Hepatocyte (in vitro differentiated cells): ENCODE measurements around the gene TMEM176A. TPM values are rescaled to one million over a fixed set of nuclear protein-coding genes. Genes with fewer than 3 reads are reported as not detected.

Experiments
- DNase-seq: peaks from one replicate; pipeline ENCODE4 v3.0.0-alpha.2; 2016; ENCODE audit warnings: low spot score
- H2AFZ ChIP-seq: fragments of 200-600 bp; sonication (generic); 2 replicates; pipeline ENCODE4 v1.6.0; 2016; ENCODE audit warnings: antibody characterized with exemption, mild to moderate bottlenecking
- H3K27ac ChIP-seq: fragments of 200-600 bp; sonication (generic); 2 replicates; pipeline ENCODE4 v1.5.1; 2016; ENCODE audit warnings: mild to moderate bottlenecking
- H3K27me3 ChIP-seq: fragments of 200-600 bp; sonication (generic); 2 replicates; pipeline ENCODE4 v1.6.1; 2016
- H3K36me3 ChIP-seq: fragments of 200-600 bp; sonication (generic); replicated peaks from 2 replicates; pipeline ENCODE4 v1.5.1; 2016; ENCODE audit warnings: low read depth; ENCODE audit not compliant: insufficient read depth
- H3K4me1 ChIP-seq: fragments of 200-600 bp; sonication (generic); 2 replicates; pipeline ENCODE4 v1.5.1; 2016; ENCODE audit warnings: mild to moderate bottlenecking, moderate library complexity; ENCODE audit not compliant: insufficient read depth
- H3K4me2 ChIP-seq: fragments of 200-600 bp; sonication (generic); 2 replicates; pipeline ENCODE4 v1.6.0; 2016
- H3K4me3 ChIP-seq: fragments of 200-600 bp; sonication (generic); 2 replicates; pipeline ENCODE4 v1.5.1; 2016; ENCODE audit warnings: mild to moderate bottlenecking
- H3K79me2 ChIP-seq: fragments of 200-600 bp; sonication (generic); 2 replicates; pipeline ENCODE4 v1.6.0; 2017; ENCODE audit warnings: mild to moderate bottlenecking
- H3K9me2 ChIP-seq: fragments of 200-600 bp; sonication (generic); replicated peaks from 2 replicates; pipeline ENCODE4 v1.6.0; 2017; ENCODE audit warnings: mild to moderate bottlenecking; ENCODE audit not compliant: insufficient read depth
- H3K9me3 ChIP-seq: fragments of 200-600 bp; sonication (generic); 2 replicates; pipeline ENCODE4 v1.5.1; 2016; ENCODE audit warnings: low read depth, mild to moderate bottlenecking
- H4K20me1 ChIP-seq: fragments of 200-600 bp; sonication (generic); 2 replicates; pipeline ENCODE4 v1.6.0; 2016; ENCODE audit warnings: mild to moderate bottlenecking; ENCODE audit not compliant: insufficient read depth, poor library complexity, severe bottlenecking
- EZH2 ChIP-seq: fragments of 200-600 bp; sonication (generic); IDR thresholded peaks from 2 replicates; pipeline ENCODE4 v1.6.1; 2016; ENCODE audit warnings: antibody characterized with exemption, mild to moderate bottlenecking, borderline replicate concordance
- EZH2phosphoT487 ChIP-seq: fragments of 200-600 bp; sonication (generic); IDR thresholded peaks from one replicate; pipeline ENCODE4 v1.6.1; 2018; ENCODE audit warnings: antibody characterized with exemption, mild to moderate bottlenecking, low read depth, moderate library complexity; ENCODE audit not compliant: unreplicated experiment, severe bottlenecking
- WGBS: methylation state at CpG from one replicate; pipeline ENCODE4 v1.1.6; 2016; ENCODE audit warnings: low lambda C conversion rate; ENCODE audit errors: missing lambda C conversion rate; 5-methylcytosine and 5-hydroxymethylcytosine counted together
- polyA plus RNA-seq: library from polyadenylated mRNA; unstranded; fragments of >200 nt; fragmentation: Nextera tagmentation; extraction: Ambion mirVana; gene quantifications from 2 replicates; pipeline ENCODE4 v1.2.1, GENCODE V29; 2016
- total RNA-seq: library from RNA; depleted of rRNA; stranded (reverse); fragments of >200 nt; gene quantifications from 2 replicates; pipeline ENCODE4 v1.2.3, GENCODE V29; 2014
- TF ChIP-seq, protein P1 (sequence below): fragments of 200-600 bp; sonication (generic); IDR thresholded peaks from 2 replicates; pipeline ENCODE4 v1.5.1; 2016; ENCODE audit warnings: antibody characterized with exemption, mild to moderate bottlenecking; ENCODE audit not compliant: poor library complexity

TMEM176A gene
- total and polyA plus RNA-seq, 2 experiments from 2014 or later: 202 to 343 TPM

DNA sequence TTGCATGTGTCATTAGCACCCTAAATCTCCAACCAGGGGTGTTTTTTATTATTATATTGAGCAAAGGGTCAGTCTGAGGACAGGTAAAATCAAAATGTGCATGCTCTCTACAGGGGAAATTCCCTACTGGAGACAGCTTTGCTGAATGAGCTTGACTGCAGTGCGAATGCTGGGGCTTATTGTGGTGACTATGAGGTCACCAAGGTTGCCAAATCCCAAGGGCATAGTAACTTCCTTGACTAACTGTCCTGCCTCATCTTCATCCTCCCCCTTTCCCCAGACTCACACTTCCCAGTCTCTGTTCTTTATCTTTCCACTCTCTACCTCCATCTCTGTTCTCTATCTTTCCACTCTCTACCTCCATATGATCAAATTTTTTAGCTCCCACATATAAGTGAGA lies 28.9 kb downstream of the TMEM176A start:
- Histone ChIP-seq H2AFZ (no peak overlapping the region), H3K27ac (no peak overlapping the region), H3K36me3 (no peaks in the 10 kb centered on the region), H3K4me2 (no peak overlapping the region), H3K9me3 (no peaks in the 10 kb centered on the region), H3K79me2 (no peaks in the 10 kb centered on the region), H3K27me3 (no peaks in the 10 kb centered on the region), H3K4me1 (no peaks in the 10 kb centered on the region), H3K4me3 (no peak overlapping the region), H4K20me1 (no peaks in the 10 kb centered on the region), H3K9me2 (no peaks in the 10 kb centered on the region)
- no peak for DNase-seq
- WGBS: 67% methylated on average over 1 of the region's 1 CpG
- TF ChIP-seq, protein P1, sequence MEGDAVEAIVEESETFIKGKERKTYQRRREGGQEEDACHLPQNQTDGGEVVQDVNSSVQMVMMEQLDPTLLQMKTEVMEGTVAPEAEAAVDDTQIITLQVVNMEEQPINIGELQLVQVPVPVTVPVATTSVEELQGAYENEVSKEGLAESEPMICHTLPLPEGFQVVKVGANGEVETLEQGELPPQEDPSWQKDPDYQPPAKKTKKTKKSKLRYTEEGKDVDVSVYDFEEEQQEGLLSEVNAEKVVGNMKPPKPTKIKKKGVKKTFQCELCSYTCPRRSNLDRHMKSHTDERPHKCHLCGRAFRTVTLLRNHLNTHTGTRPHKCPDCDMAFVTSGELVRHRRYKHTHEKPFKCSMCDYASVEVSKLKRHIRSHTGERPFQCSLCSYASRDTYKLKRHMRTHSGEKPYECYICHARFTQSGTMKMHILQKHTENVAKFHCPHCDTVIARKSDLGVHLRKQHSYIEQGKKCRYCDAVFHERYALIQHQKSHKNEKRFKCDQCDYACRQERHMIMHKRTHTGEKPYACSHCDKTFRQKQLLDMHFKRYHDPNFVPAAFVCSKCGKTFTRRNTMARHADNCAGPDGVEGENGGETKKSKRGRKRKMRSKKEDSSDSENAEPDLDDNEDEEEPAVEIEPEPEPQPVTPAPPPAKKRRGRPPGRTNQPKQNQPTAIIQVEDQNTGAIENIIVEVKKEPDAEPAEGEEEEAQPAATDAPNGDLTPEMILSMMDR: no peak
- TF ChIP-seq EZH2 (no peak), EZH2phosphoT487 (no peak)

GRCh38 chr7:150830937-150831336 lies 30.4 kb downstream of the TMEM176A start:
- Histone ChIP-seq H3K9me2 (no peaks in the 10 kb centered on the region), H4K20me1 (no peaks in the 10 kb centered on the region), H3K9me3 (no peaks in the 10 kb centered on the region), H3K36me3 (no peaks in the 10 kb centered on the region), H3K79me2 (no peaks in the 10 kb centered on the region), H2AFZ (no peak overlapping the region), H3K27me3 (no peaks in the 10 kb centered on the region), H3K4me3 (no peak overlapping the region), H3K4me2 (no peak overlapping the region), H3K4me1 (no peaks in the 10 kb centered on the region), H3K27ac (no peak overlapping the region)
- peak; percentile 58 for DNase-seq
- TF ChIP-seq EZH2: no peak
- TF ChIP-seq, protein P1: no peak
- no peak for TF ChIP-seq EZH2phosphoT487
- 27% methylated on average over 1 of the region's 1 CpG for WGBS

- H3K36me3 ChIP-seq: no peaks in the 10 kb centered on the region
- H3K79me2 ChIP-seq: no peaks in the 10 kb centered on the region
- no peak overlapping the region for H3K4me3 ChIP-seq
- no peak overlapping the region for H2AFZ ChIP-seq
- no peak for TF ChIP-seq EZH2phosphoT487
- TF ChIP-seq EZH2: no peak
- TF ChIP-seq, protein P1: no peak
- no peaks in the 10 kb centered on the region for H3K9me3 ChIP-seq
- no peak overlapping the region for H3K4me2 ChIP-seq
- no peaks in the 10 kb centered on the region for H4K20me1 ChIP-seq
- no peak for DNase-seq
- no peaks in the 10 kb centered on the region for H3K9me2 ChIP-seq
- WGBS: 80% methylated on average over 1 of the region's 1 CpG
- no peaks in the 10 kb centered on the region for H3K4me1 ChIP-seq
- no peaks in the 10 kb centered on the region for H3K27me3 ChIP-seq
- no peak overlapping the region for H3K27ac ChIP-seq
Measured at GRCh38 chr7:150831851-150832250, 31.3 kb downstream of the TMEM176A start.

GRCh38 chr7:150835019-150835418 lies 34.5 kb downstream of the TMEM176A start:
- H3K4me2 ChIP-seq: no peak overlapping the region
- no peaks in the 10 kb centered on the region for H3K36me3 ChIP-seq
- no peaks in the 10 kb centered on the region for H3K79me2 ChIP-seq
- no peaks in the 10 kb centered on the region for H3K27me3 ChIP-seq
- DNase-seq: no peak
- 56% methylated on average over 1 of the region's 1 CpG for WGBS
- H3K27ac ChIP-seq: no peak overlapping the region
- no peak overlapping the region for H2AFZ ChIP-seq
- no peaks in the 10 kb centered on the region for H3K9me2 ChIP-seq
- no peaks in the 10 kb centered on the region for H4K20me1 ChIP-seq
- no peak overlapping the region for H3K4me3 ChIP-seq
- no peaks in the 10 kb centered on the region for H3K9me3 ChIP-seq
- H3K4me1 ChIP-seq: no peaks in the 10 kb centered on the region
- TF ChIP-seq EZH2phosphoT487 (no peak), EZH2 (no peak)
- TF ChIP-seq, protein P1: no peak
